GM23338 (cell line): ENCODE results near the gene RAD51B.

Experiments used
- CREB1 ChIP-seq: fragments of 250-450 bp; sonication (Bioruptor Pico); IDR thresholded peaks from 2 replicates; pipeline ENCODE4 v1.5.0; 2020; ENCODE audit warnings: low read depth, mild to moderate bottlenecking, moderate library complexity
- EZH2 ChIP-seq: fragments of 200-600 bp; sonication (generic); IDR thresholded peaks from one replicate; pipeline ENCODE4 v1.8.0; 2017; ENCODE audit warnings: antibody characterized with exemption, mild to moderate bottlenecking, low read depth; ENCODE audit not compliant: unreplicated experiment
- EZH2phosphoT487 ChIP-seq: fragments of 200-600 bp; sonication (generic); IDR thresholded peaks from one replicate; pipeline ENCODE4 v1.8.1; 2018; ENCODE audit warnings: antibody characterized with exemption; ENCODE audit not compliant: unreplicated experiment
- NANOG ChIP-seq: IDR thresholded peaks from 2 replicates; pipeline ENCODE4 v1.6.1; 2016; ENCODE audit warnings: antibody characterized with exemption, borderline replicate concordance
- POLR2AphosphoS5 ChIP-seq: IDR thresholded peaks from 2 replicates; pipeline ENCODE4 v1.6.1; 2016; ENCODE audit warnings: antibody characterized with exemption, low read depth
- ZNF114 ChIP-seq: fragments of 250-450 bp; sonication (Bioruptor Pico); IDR thresholded peaks from 2 replicates; pipeline ENCODE4 v1.5.0; 2020; ENCODE audit warnings: mild to moderate bottlenecking, moderate library complexity
- TF ChIP-seq, protein P1 (sequence below), 2 experiments: fragments of 200-600 bp in 1 of 2; sonication (generic) in 1 of 2; conservative IDR thresholded peaks; 2 replicates each; pipeline versions ENCODE4 v1.5.1 to v1.6.1; 2016 to 2017; ENCODE audit warnings: antibody characterized with exemption in 2 of 2, low read depth in 2 of 2, mild to moderate bottlenecking in 2 of 2, moderate library complexity in 1 of 2
- TF ChIP-seq, protein P2 (sequence below): IDR thresholded peaks from one replicate; pipeline ENCODE4 v1.6.1; 2018; ENCODE audit warnings: antibody characterized with exemption; ENCODE audit not compliant: unreplicated experiment

DNA sequence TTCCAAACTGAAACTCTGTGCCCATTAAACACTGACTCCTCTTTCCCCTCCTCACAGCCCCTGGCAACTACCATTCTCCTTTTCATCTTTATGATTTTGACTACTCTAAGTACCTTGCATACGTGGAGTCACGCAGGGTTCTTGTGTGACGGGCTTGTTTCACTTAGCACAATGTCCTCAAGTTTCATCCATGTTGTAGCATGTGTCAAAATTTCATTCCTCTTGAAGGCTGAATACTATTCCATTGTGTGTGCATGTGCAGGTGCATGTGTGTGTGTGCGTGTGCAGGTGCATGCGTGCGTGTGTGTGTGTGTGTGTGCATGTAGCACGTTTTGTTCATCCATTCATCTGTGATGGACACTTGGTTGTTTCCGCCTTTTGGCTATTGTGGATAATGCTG, 867.1 kb downstream of the RAD51B start:
- TF ChIP-seq, protein P1, sequence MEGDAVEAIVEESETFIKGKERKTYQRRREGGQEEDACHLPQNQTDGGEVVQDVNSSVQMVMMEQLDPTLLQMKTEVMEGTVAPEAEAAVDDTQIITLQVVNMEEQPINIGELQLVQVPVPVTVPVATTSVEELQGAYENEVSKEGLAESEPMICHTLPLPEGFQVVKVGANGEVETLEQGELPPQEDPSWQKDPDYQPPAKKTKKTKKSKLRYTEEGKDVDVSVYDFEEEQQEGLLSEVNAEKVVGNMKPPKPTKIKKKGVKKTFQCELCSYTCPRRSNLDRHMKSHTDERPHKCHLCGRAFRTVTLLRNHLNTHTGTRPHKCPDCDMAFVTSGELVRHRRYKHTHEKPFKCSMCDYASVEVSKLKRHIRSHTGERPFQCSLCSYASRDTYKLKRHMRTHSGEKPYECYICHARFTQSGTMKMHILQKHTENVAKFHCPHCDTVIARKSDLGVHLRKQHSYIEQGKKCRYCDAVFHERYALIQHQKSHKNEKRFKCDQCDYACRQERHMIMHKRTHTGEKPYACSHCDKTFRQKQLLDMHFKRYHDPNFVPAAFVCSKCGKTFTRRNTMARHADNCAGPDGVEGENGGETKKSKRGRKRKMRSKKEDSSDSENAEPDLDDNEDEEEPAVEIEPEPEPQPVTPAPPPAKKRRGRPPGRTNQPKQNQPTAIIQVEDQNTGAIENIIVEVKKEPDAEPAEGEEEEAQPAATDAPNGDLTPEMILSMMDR (conservative IDR thresholded peaks at IDR 0.05; ENCODE audit: low read depth in 2 of 2): no peak
- TF ChIP-seq NANOG (no peak), POLR2AphosphoS5 (no peak), EZH2phosphoT487 (no peak), EZH2 (no peak), ZNF114 (CRISPR knock-in tag) (no peak), CREB1 (CRISPR knock-in tag) (no peak)
- TF ChIP-seq, protein P2, sequence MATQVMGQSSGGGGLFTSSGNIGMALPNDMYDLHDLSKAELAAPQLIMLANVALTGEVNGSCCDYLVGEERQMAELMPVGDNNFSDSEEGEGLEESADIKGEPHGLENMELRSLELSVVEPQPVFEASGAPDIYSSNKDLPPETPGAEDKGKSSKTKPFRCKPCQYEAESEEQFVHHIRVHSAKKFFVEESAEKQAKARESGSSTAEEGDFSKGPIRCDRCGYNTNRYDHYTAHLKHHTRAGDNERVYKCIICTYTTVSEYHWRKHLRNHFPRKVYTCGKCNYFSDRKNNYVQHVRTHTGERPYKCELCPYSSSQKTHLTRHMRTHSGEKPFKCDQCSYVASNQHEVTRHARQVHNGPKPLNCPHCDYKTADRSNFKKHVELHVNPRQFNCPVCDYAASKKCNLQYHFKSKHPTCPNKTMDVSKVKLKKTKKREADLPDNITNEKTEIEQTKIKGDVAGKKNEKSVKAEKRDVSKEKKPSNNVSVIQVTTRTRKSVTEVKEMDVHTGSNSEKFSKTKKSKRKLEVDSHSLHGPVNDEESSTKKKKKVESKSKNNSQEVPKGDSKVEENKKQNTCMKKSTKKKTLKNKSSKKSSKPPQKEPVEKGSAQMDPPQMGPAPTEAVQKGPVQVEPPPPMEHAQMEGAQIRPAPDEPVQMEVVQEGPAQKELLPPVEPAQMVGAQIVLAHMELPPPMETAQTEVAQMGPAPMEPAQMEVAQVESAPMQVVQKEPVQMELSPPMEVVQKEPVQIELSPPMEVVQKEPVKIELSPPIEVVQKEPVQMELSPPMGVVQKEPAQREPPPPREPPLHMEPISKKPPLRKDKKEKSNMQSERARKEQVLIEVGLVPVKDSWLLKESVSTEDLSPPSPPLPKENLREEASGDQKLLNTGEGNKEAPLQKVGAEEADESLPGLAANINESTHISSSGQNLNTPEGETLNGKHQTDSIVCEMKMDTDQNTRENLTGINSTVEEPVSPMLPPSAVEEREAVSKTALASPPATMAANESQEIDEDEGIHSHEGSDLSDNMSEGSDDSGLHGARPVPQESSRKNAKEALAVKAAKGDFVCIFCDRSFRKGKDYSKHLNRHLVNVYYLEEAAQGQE: no peak
